NCI-H2029 treated with DMSO at 0.1 percent for 48 hours (cell line): ENCODE results near the gene YDJC.
A peak's percentile ranks its signal among the peaks of the same experiment; 100 is the strongest.
"Not testable (repeated sequence)": the region's sequence is repeated elsewhere in the genome, so short reads cannot be mapped to it uniquely, and the experiment has no call there.

ENCODE experiments used
- DNase-seq: peaks from one replicate; lab custom pipeline; 2025; lab: John Stamatoyannopoulos, UW

The YDJC gene

DNA sequence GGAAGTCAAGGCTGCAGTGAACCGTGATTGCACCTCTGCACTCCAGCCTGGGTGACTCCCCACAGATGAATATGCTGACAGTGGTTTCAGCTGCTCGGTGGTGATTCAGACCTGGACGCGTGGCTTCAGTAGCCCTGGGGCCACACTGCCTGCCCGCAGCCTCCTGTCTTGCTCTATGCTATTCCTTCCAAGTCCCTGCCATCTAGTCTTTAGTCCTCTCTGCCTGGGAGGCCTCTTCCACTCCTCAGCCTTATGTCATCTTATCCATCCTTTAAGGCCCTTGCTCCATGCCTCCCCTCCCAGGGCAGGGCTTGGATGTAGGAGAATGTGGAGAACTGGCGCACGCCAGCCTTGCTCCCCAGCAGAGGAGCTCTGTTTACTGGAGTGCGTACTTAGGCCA is 23.0 kb downstream of the YDJC start:
- DNase-seq = no peak

DNA sequence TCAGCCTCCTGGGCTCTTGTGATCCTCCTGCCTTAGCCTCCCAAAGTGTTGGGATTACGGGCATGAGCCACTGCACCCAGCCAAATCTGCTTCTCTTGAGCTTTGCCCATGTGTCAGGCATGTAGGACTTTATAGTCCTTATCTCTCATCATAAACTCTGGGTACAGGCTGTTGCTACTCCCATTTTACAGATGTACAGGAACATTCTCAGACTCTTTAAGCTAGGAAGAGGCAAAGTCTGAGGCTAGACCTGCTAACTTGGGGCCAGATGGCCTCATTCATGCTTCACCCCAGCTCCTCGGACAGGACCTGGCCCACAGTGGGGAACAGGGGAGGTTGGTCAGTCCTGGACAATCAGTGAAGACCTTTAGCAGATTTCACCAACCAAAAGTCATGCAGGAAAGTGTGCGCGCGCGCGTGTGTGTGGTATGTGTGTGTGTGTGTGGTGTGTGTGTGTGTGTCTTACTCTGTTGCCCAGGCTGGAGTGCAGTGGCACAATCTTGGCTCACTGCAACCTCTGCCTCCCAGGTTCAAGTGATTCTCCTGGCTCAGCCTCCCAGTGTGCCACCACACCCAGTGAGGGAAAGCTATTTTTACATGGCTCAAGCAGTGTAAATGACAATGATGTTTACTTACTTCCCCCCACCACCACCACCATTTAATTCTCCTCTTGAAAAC is 23.8 kb downstream of the YDJC start:
- DNase-seq = no peak

DNA sequence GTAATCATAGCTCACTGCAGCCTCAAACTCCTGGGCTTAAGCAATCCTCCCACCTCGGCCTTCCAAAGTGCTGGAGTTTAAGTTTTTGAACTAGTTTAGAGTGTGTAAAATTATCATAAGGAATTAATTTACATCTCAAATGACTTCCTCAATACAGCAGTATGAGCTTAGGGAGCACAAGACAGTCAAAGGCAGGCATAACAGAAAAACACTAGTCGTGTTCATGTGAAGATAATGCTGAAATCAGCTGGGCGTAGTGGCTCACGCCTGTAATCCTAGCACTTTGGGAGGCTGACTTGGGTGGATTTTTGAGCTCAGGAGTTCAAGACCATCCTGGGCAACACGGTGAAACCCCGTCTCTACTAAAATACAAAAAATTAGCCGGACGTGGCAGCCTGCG is 25.8 kb downstream of the YDJC start:
- DNase-seq = no peak

DNA sequence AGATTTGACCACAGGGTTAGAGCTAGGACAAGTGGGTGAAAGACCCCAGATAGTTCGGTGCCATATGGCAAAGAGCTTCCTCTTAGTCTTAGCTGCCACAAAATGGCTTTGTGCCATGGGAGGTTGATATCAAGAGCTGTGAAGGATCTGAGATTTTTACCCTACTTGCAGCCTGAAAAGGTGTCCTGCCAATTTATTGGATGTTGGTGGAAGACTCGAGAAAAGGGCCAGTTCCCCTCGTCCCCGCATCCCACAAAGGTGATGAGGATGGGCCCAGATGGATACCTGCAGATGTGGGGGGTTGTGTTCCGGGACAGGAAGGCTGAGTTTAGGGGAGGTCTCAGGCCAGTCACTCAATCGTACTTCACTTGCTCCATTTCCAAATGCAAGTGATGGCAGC is 27.2 kb downstream of the YDJC start:
- DNase-seq = no peak

DNA sequence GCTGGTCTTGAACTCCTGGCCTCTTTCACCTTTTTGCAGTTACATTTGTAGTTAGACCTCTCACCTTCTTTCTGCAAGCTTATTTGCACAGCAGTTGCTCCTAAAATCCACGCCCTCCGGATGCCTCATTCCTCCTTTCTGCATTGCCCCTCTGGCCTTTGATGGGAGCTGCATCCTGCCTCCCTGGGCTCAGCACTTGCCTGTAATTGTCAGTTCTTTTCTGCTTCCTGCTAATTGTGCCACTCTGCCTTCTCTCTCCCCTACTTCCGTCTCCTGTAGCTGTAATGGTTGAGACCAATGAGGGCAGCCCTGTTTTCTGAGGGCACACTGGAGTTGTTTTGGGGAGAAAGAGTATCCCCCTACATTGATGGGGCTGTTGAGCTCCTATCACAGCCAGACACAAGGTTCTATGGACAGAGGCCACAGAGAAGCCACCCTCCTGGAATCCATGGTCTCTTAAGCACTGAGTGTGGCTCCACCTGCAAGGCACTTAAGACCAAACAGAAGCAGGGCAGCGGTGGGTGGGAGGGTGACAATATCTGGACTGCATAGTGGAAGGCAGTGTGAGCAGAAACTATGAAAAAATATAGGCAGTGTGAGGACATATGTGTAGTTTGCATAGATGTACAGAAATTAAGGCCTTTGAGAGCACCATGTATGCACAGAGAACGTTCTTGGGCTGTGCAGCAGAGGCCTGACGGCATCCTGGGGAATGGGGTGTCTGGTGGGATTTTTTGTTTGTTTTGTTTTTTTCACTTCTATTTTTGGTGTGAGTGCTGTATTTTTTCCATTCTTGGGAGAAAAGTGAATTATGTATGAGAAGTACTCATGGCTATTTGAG is 30.5 kb downstream of the YDJC start:
- DNase-seq = no peak

DNA sequence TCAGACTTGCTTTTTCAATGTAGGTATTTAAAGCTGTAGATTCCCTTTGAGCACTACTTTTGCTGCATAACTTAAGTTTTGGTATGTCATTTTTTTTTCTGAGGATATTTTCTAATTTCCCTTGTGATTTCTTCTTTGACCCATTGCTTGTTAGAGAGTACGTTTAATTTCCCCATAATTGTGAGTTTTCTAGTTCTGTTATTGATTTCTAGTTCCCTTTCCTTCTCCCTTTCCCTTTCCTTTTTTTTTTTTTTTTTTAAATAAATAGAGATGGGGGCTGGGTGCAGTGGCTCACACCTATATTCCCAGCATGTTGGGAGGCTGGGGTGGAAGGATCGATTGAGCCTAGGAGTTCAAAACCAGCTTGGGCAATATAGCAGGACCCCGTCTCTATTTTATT is 31.5 kb downstream of the YDJC start:
- DNase-seq = no peak

DNA sequence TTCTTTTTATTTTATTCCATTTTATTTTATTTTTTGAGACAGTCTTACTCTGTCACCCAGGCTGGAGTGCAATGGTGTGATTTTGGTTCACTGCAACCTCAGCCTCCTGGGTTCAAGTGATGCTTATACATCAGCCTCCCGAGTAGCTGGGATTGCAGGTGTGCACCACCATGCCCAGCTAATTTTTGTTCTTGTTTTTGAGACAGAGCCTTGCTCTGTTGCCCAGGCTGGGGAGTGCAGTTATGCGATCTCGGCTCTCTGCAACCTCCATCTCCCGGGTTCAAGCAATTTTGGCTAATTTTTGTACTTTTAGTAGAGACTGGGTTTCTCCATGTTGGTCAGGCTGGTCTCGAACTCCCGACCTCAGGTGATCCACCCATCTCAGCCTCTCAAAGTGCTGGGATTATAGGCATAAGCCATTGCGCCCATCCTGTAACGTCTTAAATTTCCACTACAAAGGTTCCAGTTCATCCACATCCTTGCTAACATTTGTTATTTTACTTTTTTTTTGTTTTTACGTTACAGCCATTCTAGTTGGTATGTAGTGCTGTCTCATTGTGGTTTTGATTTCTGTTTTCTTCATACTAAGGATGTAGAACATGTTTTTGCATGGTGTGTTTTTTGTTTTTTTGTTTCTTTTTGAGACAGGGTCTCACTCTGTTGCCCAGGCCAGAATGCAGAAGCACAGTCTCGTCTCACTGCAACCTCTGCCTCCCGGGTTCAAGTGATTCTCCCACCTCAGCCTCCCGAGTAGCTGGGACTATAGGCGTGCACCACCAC is 33.3 kb downstream of the YDJC start:
- not testable (repeated sequence) for DNase-seq

DNA sequence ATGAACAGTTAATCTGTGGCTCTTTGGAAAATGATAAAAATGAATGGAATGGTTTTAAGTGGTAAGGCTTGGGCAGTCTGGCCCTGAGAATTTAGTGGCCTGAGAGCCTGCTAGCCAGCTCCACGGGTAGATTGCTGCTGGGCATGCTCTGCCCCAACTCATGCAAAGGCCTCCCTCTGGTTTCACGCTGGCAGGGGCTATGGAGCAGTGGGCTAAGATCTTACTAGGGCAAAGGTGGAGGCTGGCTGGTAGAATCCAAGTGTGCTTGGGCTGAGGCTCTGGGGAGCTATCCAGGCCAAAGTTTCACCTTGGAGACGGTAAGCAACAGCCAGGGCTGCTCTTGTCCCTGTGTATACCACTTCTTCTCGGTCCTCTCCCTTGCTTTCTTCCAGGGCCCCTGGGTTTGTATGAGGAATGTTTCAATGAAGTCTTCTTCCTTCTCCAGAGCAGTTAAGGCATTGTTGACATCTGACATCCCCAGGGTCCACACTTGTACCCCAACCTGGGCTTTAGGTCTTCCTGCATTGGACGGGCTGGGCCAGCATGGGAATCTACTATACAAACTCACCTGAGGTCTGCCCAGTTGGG is 34.9 kb downstream of the YDJC start:
- no peak for DNase-seq

DNA sequence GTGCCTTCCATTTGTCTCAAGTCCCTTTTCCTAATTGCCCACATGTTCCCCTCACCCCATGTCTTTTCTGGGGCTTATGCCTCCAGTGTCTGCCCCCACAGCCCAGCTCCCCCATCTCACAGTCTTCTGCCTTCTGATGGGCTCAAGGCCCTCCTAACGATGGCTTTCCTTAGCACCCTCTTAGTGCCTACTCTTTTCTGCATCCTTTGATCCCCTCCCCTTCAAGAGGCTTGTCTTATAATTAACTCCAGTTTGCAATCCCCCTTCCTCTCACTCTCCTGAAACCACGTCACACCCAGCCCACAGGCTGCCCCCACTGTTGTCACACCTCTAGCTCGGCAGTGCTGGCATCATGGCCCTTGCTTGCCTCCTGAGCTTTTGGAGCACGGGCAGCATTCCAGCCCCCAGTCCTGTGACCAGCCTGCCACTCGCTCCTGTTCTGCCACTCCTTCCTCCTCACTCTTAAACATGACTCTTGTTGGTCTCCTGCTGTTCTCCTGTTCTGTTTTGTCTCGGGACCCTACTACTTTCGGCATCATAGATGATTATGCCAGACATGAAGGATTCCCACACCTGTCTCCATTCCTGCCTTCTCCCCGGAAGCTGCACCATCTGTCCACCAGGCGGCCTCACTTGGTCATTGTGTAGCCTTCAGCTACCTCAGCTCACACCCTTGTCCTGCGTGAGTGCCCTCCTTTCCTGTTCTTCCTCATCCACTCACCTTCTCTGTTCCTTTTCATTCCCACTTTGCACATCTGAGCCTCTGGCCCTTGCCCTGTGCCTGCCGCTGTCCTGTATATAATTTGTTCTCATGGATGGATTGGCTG is 36.2 kb downstream of the YDJC start:
- no peak for DNase-seq

DNA sequence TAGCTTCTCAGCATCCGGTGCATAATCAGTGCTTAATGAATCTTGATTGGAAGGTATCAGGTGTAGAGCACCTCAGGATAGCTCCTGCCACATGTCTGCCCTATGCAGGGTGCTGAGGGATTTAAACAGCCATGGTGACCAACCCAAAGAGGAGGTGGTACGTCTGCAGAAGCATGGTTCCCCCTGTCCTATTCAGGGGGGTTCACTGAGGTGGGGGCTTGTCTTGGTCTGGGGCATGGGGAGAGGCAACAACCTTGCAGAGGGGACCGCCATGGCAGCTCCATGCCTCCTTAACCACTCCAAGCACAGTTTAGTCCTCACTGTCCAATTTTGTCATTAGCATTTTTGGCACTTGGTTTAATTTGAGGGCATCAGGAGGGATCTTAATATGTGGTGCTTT is 37.4 kb downstream of the YDJC start:
- DNase-seq = no peak

DNA sequence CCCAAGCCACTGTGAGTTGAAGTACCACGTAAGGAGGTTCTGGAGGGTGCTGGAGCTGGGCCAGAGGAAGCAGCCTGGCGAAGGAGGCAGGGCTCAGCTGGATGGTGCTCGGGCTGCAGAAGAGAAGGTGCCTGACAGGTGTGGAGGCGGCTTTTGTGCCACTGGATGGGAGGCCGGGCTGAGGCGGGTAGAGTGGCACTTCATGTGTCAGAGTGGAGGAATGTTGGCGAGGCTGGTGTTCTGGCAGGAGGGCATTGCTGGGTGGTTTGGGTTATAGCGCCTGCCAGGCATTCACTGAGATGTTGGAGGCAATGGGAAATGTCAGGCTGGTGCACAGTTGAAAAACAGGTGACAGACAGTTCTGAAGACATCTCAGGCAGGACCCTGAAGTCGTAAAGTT is 38.1 kb downstream of the YDJC start:
- peak; percentile 69 for DNase-seq

DNA sequence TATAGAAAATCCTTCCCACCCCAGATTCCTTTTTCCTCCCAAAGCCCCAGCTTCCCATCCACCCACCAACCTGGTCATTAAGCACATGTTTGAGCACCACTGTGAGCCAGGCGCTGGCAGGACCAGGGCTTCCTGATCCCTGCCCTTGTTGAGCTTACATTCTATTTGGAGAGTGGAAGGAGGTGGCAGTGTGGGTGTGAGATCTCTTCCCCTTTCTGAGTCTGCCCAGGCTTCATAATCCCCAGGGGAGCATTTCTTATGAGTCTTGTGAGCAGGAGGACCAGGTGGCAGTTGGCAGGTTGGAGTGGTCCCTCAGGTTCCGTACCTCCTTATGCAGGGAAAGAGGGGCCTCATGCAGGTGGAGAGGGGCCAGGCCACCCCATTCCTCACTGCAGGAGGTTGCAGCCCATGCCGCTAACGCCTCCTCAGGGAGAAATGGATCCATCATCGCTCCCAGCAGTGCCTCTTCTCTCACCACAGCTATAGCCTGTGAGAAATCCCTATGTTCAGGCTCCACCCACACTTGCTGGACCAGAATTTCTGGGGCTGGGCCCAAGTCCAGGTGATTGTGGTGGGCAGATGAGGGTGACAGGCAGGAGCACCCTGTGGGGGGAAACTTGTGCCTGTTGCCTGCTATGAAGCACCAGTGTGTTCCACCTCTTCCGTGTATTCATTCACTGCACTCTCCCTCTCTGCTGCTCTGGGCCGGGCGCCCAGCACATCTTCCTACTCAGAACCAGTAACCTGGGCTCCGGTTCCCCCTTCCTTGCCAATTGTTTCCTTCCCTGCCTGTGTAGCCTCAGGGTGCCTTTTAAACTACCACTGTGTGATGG is 38.8 kb downstream of the YDJC start:
- DNase-seq = no peak

DNA sequence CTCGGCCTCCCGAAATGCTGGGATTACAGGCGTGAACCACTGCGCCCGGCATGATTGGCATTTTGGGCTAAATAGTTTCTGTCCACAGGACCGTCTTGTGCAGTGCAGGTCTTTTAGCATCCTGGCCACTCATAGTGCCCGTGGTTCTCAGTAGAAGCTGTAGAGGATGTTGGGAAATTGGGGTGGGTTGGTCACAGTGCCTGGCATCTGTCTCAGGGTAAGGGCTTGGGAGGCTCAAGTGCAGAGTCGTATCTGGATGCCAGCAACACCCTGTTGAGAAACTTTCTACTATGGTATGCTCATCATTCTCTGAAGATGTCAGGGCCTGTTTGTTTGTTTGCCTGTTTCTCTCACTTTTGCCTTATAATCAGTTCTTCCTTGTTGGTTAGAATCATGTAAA is 40.4 kb downstream of the YDJC start:
- DNase-seq = no peak

DNA sequence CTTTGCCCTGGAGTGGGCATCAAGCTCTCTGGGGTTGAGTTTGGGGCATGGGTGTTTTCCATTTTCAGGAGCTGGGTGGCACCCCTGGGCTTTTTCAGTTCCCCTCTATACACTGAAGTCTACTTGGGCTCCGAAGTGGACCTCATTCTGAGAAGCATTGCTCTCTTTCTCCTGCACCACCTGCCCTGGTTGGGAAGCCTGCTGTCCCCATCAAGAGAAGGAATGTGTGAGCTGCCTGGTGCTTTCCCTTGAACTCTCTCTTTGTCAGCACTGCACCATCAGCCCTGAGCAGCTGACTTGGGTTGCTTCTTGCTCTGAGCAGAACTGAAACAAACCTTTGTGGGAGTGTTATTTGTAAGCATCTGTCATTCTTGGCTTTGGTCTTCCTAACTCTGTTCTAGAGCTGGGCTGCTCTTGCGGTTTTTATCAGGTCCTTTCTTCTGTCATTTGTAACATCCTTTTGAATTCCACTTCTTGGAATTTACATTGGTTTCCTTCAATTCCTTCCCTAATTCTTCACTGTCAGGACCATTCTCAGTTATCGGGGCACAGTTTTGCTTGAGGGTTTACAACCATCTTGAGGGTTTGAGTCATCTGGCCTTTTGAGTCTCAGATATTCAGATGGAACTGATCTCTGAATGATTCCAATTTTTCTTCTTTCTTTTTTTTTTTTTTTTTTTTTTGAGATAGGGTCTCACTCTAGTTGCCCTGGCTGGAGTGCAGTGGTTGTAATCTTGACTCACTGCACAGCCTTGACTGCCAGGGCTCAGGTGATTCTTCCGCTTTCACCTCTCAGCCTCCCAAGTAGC is 41.8 kb downstream of the YDJC start:
- no peak for DNase-seq

DNA sequence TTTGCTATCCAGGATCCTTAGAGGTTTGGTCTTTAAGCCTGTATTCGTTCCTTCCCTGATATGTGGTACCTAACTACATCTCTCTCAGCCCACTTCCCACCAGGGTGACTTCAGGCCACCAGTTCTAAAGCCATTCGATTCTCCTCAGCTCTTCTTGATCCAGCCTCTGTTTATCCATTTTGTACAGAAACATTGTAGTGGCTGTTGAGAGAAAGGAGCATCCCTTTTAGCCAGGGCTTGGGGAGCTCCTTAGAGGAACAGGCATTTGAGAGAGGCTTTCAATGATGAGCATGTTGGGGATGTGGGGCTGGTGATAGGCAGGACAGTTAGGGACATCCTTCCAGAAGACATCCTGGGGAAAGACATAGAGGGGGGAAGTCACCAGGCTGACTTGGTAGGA is 44.4 kb downstream of the YDJC start:
- no peak for DNase-seq

DNA sequence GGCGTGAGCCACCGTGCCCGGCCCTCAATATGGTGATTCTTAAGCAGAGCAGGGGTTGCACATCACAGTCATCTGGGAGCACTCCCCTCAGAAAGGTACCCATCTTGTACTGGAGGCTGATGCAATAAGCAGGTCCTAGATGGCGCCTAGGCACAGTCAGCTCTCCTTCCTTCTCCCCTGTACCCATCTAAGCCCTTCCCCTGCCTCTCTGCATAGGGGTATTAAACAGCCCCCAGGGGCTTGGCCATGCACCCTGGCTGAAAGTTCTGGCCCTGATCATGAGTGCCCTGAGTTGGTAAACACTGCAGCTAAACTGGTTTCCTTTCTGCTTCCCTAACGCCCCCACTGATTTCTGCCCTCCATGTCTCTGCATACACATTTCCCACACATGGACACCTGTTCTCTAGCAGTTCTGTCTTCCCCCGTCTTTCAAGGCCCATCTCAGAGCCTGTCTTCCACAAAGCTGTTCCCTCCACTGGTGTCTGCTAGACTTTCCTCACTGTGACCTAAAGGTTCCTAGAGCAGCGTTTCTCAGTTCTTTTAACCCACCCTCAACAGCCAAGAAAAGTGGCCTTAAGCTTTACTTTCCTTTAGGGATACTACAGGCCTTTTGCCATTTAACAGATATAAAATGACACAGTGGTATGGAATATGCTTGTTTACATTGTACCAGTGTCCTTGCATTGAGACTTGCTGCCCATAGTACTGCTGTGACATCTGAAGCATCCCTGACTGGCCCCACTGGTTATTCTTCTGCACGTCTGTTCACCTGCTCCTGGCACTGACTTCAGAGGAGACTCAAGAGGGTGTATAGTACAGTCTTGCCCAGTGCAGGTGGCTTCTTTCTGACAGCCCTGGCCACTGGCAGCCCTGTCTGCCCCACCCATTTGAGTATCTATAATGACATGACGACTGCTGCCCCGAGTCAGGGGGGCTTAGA is 46.8 kb downstream of the YDJC start:
- peak; percentile 68 for DNase-seq

DNA sequence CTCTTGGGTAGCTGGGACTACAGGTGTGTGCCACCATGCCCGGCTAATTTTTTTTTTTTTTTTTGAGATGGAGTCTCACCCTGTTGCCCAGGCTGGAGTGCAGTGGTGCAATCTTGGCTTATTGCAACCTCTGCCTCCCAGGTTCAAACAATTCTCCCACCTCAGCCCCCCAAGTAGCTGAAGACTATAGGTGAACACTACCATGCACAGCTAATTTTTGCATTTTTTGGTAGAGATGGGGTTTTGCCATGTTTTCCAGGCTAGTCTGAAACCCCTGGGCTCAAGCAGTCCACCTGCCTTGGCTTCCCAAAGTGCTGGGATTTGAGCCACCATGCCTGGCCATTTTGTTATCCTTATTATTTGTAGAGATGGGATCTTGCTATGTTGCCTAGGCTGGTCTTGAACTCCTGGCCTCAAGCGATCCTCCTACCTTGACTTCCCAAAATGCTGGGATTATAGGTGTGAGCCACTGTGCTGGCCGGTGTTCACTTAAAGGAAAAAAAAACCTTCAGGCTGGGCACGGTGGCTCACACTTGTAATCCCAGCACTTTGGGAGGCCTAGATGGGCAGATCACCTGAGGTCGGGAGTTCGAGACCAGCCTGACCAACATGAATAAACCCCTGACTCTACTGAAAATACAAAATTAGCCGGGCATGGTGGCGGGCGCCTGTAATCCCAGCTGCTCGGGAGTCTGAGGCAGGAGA is 48.7 kb downstream of the YDJC start:
- not testable (repeated sequence) for DNase-seq

DNA sequence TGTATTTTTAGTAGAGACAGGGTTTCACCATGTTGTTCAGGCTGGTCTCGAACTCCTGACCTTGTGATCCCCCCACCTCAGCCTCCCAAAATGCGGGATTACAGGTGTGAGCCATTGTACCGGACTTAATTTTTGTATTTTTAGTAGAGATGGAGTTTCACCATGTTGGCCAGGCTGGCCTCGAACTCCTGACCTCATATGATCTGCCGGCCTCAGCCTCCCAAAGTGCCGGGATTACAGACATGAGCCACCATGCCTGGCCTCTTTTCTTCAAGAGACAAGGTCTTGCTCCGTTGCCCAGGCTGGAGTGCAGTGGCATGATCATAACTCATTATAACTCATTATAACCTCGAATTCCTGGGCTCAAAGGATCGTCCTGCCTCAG is 49.2 kb downstream of the YDJC start:
- not testable (repeated sequence) for DNase-seq
